HepG2 (cell line): ENCODE results near the gene SEC14L5. TPM values are rescaled to one million over a fixed set of nuclear protein-coding genes. Genes with fewer than 3 reads are reported as not detected.

Source experiments
- DMAP1 ChIP-seq: IDR thresholded peaks from 2 replicates; pipeline ENCODE4 v1.6.1; 2016
- GZF1 ChIP-seq: sonication (generic); formaldehyde crosslinking; IDR thresholded peaks from 2 replicates; pipeline ENCODE4 v1.5.1; 2020; ENCODE audit warnings: mild to moderate bottlenecking, missing genetic modification reagents
- HDAC1 ChIP-seq: sonication (generic); formaldehyde crosslinking; IDR thresholded peaks from 2 replicates; pipeline ENCODE4 v1.5.1; 2020; ENCODE audit warnings: mild to moderate bottlenecking, missing genetic modification reagents
- HDAC6 ChIP-seq: fragments of 200-600 bp; sonication (generic); IDR thresholded peaks from 2 replicates; pipeline ENCODE4 v1.7.0; 2017; ENCODE audit warnings: mild to moderate bottlenecking, antibody characterized with exemption, low read length, low read depth
- JUN ChIP-seq: sonication (generic); formaldehyde crosslinking; IDR thresholded peaks from 2 replicates; pipeline ENCODE4 v1.4.0; 2020; ENCODE audit warnings: mild to moderate bottlenecking, missing genetic modification reagents
- MAFK ChIP-seq, 2 experiments: IDR thresholded peaks in 1 of 2; conservative IDR thresholded peaks in 1 of 2; 2 replicates each; pipeline ENCODE4 v1.6.1; 2011; ENCODE audit warnings: improper control_type of control experiment in 2 of 2, low read length in 2 of 2
- MAZ ChIP-seq, 2 experiments: sonication (generic) in 1 of 2; formaldehyde crosslinking in 1 of 2; IDR thresholded peaks; 2 replicates each; pipeline versions ENCODE4 v1.5.0 to v1.6.1; 2012 to 2020; ENCODE audit warnings: low read depth in 2 of 2, mild to moderate bottlenecking in 2 of 2, borderline replicate concordance in 1 of 2, improper control_type of control experiment in 1 of 2, low read length in 1 of 2, missing genetic modification reagents in 1 of 2, moderate library complexity in 1 of 2
- ONECUT2 ChIP-seq: sonication (generic); formaldehyde crosslinking; IDR thresholded peaks from 2 replicates; pipeline ENCODE4 v1.4.0; 2020; ENCODE audit warnings: missing genetic modification reagents
- PBX3 ChIP-seq: sonication (generic); formaldehyde crosslinking; IDR thresholded peaks from 2 replicates; pipeline ENCODE4 v1.8.1; 2023; ENCODE audit warnings: missing genetic modification reagents, inconsistent platforms, borderline replicate concordance
- POGK ChIP-seq: sonication (generic); formaldehyde crosslinking; conservative IDR thresholded peaks from 2 replicates; pipeline ENCODE4 v1.8.0; 2022; ENCODE audit warnings: mild to moderate bottlenecking, moderate library complexity, missing genetic modification reagents
- SIN3B ChIP-seq: fragments of 150-350 bp; IDR thresholded peaks from 2 replicates; pipeline ENCODE4 v1.6.1; 2014; ENCODE audit warnings: low read length
- SKI ChIP-seq: fragments of 450-650 bp; IDR thresholded peaks from one replicate; pipeline ENCODE4 v1.6.1; 2018; ENCODE audit warnings: mild to moderate bottlenecking; ENCODE audit not compliant: partially characterized antibody
- SNAI1 ChIP-seq: sonication (generic); formaldehyde crosslinking; IDR thresholded peaks from 2 replicates; pipeline ENCODE4 v1.5.0; 2020; ENCODE audit warnings: mild to moderate bottlenecking, missing genetic modification reagents, borderline replicate concordance
- SNRNP70 ChIP-seq: fragments of 200-400 bp; formaldehyde crosslinking; IDR thresholded peaks from 2 replicates; pipeline ENCODE4 v1.6.1; 2017; ENCODE audit warnings: mild to moderate bottlenecking, low read depth, low read length, moderate library complexity
- SP4 ChIP-seq: sonication (generic); formaldehyde crosslinking; IDR thresholded peaks from 2 replicates; pipeline ENCODE4 v1.8.1; 2023; ENCODE audit warnings: mild to moderate bottlenecking, missing genetic modification reagents
- SPEN ChIP-seq: sonication (generic); formaldehyde crosslinking; IDR thresholded peaks from 2 replicates; pipeline ENCODE4 v1.5.1; 2020; ENCODE audit warnings: low read depth, mild to moderate bottlenecking, missing genetic modification reagents
- SUZ12 ChIP-seq: fragments of 150-350 bp; IDR thresholded peaks from 2 replicates; pipeline ENCODE4 v1.6.1; 2014; ENCODE audit warnings: low read depth, low read length
- TEAD3 ChIP-seq: optimal IDR thresholded peaks from 2 replicates; pipeline ENCODE3; 2016; ENCODE audit warnings: borderline replicate concordance
- XBP1 ChIP-seq: sonication (generic); formaldehyde crosslinking; IDR thresholded peaks from 2 replicates; pipeline ENCODE4 v1.5.0; 2020; ENCODE audit warnings: missing genetic modification reagents
- ZBTB3 ChIP-seq: sonication (generic); formaldehyde crosslinking; IDR thresholded peaks from 2 replicates; pipeline ENCODE4 v1.4.0; 2020; ENCODE audit warnings: low read depth, mild to moderate bottlenecking, moderate library complexity, missing genetic modification reagents, borderline replicate concordance
- ZNF251 ChIP-seq: sonication (generic); formaldehyde crosslinking; IDR thresholded peaks from 2 replicates; pipeline ENCODE4 v1.9.0; 2021; ENCODE audit warnings: mild to moderate bottlenecking, missing genetic modification reagents
- ZNF253 ChIP-seq: sonication (generic); formaldehyde crosslinking; IDR thresholded peaks from 2 replicates; pipeline ENCODE4 v1.8.0; 2022; ENCODE audit warnings: mild to moderate bottlenecking, missing genetic modification reagents, borderline replicate concordance
- ZNF513 ChIP-seq: sonication (generic); formaldehyde crosslinking; conservative IDR thresholded peaks from 2 replicates; pipeline ENCODE4 v1.5.0; 2020; ENCODE audit warnings: missing genetic modification reagents
- ZNF563 ChIP-seq: sonication (generic); formaldehyde crosslinking; IDR thresholded peaks from 2 replicates; pipeline ENCODE4 v1.8.0; 2022; ENCODE audit warnings: mild to moderate bottlenecking, moderate library complexity, missing genetic modification reagents
- ZNF777 ChIP-seq: sonication (generic); formaldehyde crosslinking; IDR thresholded peaks from 2 replicates; pipeline ENCODE4 v1.4.0; 2020; ENCODE audit warnings: missing genetic modification reagents
- ZNF788 ChIP-seq: sonication (generic); formaldehyde crosslinking; IDR thresholded peaks from 2 replicates; pipeline ENCODE4 v1.5.0; 2020; ENCODE audit warnings: mild to moderate bottlenecking, missing genetic modification reagents, borderline replicate concordance
- ZSCAN12 ChIP-seq: sonication (generic); formaldehyde crosslinking; IDR thresholded peaks from 2 replicates; pipeline ENCODE4 v1.9.0; 2021; ENCODE audit warnings: mild to moderate bottlenecking, missing genetic modification reagents
- polyA plus RNA-seq, 8 experiments: library from polyadenylated mRNA; depleted of rRNA in 3 of 8; stranded (reverse) in 7 of 8; unstranded in 1 of 8; fragments of >200 nt; fragmentation: Illumina TruSeq in 4 of 8; extraction: Trizol in 4 of 8; gene quantifications; 2 replicates each; pipeline versions ENCODE4 v1.2.1 to v1.2.3, GENCODE V29; 2011 to 2016; ENCODE audit warnings: low read depth in 4 of 8, missing spikeins in 1 of 8, mixed read lengths in 1 of 8; ENCODE audit not compliant: insufficient read depth in 1 of 8
- total RNA-seq, 5 experiments: library from RNA; depleted of rRNA; stranded (reverse); fragments of >200 nt; fragmentation: Illumina TruSeq; extraction: Trizol; gene quantifications; 2 replicates each; pipeline ENCODE4 v1.2.3, GENCODE V29; 2016; ENCODE audit warnings: low read depth in 1 of 5

Gene SEC14L5
- total and polyA plus RNA-seq, 2 of the 13 experiments (the other 11 are each of a cell fraction or from before 2014, with no cell fraction given), result 0.40 to 0.42 TPM

- TF ChIP-seq ZNF788 (CRISPR knock-in tag) (peak; percentile 81; the same call in 1 of the 2 replicates), DMAP1 (CRISPR knock-in tag) (no peak; the same call in 1 of the 2 replicates), TEAD3 (CRISPR knock-in tag) (peak; percentile 26), ZNF777 (CRISPR knock-in tag) (no peak), ZNF513 (CRISPR knock-in tag) (no peak), HDAC1 (CRISPR knock-in tag) (peak; percentile 89), GZF1 (CRISPR knock-in tag) (no peak), ZNF563 (CRISPR knock-in tag) (peak; percentile 63; the same call in 1 of the 2 replicates), PBX3 (CRISPR knock-in tag) (no peak), ONECUT2 (CRISPR knock-in tag) (no peak), XBP1 (CRISPR knock-in tag) (no peak), HDAC6 (no peak), POGK (CRISPR knock-in tag) (peak; percentile 71), MAFK (conservative IDR thresholded peaks at IDR 0.05 in 1 of 2, IDR thresholded peaks at IDR 0.05 in 1 of 2; ENCODE audit: low read length in 2 of 2) (0 out of 4 replicates have a peak, but pooled peaks of 1 of the 2 experiments have one; percentile 0), ZBTB3 (CRISPR knock-in tag) (no peak), SNAI1 (CRISPR knock-in tag) (no peak), SNRNP70 (no peak), ZNF253 (CRISPR knock-in tag) (no peak; the same call in 1 of the 2 replicates), SPEN (CRISPR knock-in tag) (peak; percentile 20; the same call in 1 of the 2 replicates), ZNF251 (CRISPR knock-in tag) (peak; percentile 86; the same call in 1 of the 2 replicates), SP4 (CRISPR knock-in tag) (peak; percentile 95), SKI (peak; percentile 89), SUZ12 (no peak), MAZ (IDR thresholded peaks at IDR 0.05; ENCODE audit: borderline replicate concordance, low read depth, low read length) (peak; percentile 68), MAZ (CRISPR knock-in tag; IDR thresholded peaks at IDR 0.05; ENCODE audit: low read depth) (peak; percentile 42; the same call in 1 of the 2 replicates), SIN3B (no peak), ZSCAN12 (CRISPR knock-in tag) (no peak), JUN (CRISPR knock-in tag) (no peak)
Observed at GRCh38 chr16:4957720-4958509, at the start of gene SEC14L5 (continued).
